GM23338 (cell line): ENCODE results near the gene DOCK3. TPM values are rescaled to one million over a fixed set of nuclear protein-coding genes. Genes with fewer than 3 reads are reported as not detected.

Experiments used
- ATAC-seq: fragments of 200-7000 bp; cut with Tn5 transposase; 3 replicates; pipeline ENCODE4 v1.9.1; 2020
- DNase-seq: peaks from one replicate; pipeline ENCODE4 v3.0.0-alpha.2; 2015; ENCODE audit warnings: low spot score
- H2AFZ ChIP-seq: fragments of 200-600 bp; sonication (generic); 2 replicates; pipeline ENCODE4 v1.8.0; 2016; ENCODE audit warnings: antibody characterized with exemption, mild to moderate bottlenecking, moderate library complexity
- H3F3A ChIP-seq: fragments of 200-600 bp; sonication (generic); replicated peaks from 2 replicates; pipeline ENCODE4 v1.8.0; 2017; ENCODE audit warnings: antibody characterized with exemption, mixed run types, low read depth
- H3K27ac ChIP-seq: fragments of 200-600 bp; sonication (generic); 2 replicates; pipeline ENCODE4 v1.6.1; 2016; ENCODE audit warnings: low read depth
- H3K27me3 ChIP-seq: fragments of 200-600 bp; sonication (generic); 2 replicates; pipeline ENCODE4 v1.8.0; 2016; ENCODE audit warnings: mild to moderate bottlenecking, mixed run types, moderate library complexity; ENCODE audit not compliant: insufficient read depth
- H3K36me3 ChIP-seq: fragments of 200-600 bp; sonication (generic); 2 replicates; pipeline ENCODE4 v1.8.0; 2016; ENCODE audit warnings: mild to moderate bottlenecking; ENCODE audit not compliant: insufficient read depth
- H3K4me1 ChIP-seq: fragments of 200-600 bp; sonication (generic); 2 replicates; pipeline ENCODE4 v1.8.0; 2016; ENCODE audit warnings: mild to moderate bottlenecking, moderate library complexity; ENCODE audit not compliant: insufficient read depth
- H3K4me2 ChIP-seq: fragments of 200-600 bp; sonication (generic); 2 replicates; pipeline ENCODE4 v1.7.1; 2017; ENCODE audit warnings: mixed run types
- H3K4me3 ChIP-seq: fragments of 200-600 bp; sonication (generic); 2 replicates; pipeline ENCODE4 v1.6.1; 2016; ENCODE audit warnings: mixed run types
- H3K79me2 ChIP-seq: fragments of 200-600 bp; sonication (generic); replicated peaks from 2 replicates; pipeline ENCODE4 v1.8.0; 2017; ENCODE audit warnings: mild to moderate bottlenecking; ENCODE audit not compliant: insufficient read depth
- H3K9me2 ChIP-seq: fragments of 200-600 bp; sonication (generic); 2 replicates; pipeline ENCODE4 v1.8.0; 2017; ENCODE audit not compliant: insufficient read depth
- H4K20me1 ChIP-seq: fragments of 200-600 bp; sonication (generic); replicated peaks from 2 replicates; pipeline ENCODE4 v1.8.0; 2017; ENCODE audit warnings: mild to moderate bottlenecking; ENCODE audit not compliant: insufficient read depth
- H3K27ac Mint-ChIP-seq: 2 replicates; pipeline ENCODE4 v1.8.0; 2020; ENCODE audit warnings: inconsistent platforms, mild to moderate bottlenecking, moderate library complexity, mixed read lengths
- H3K27me3 Mint-ChIP-seq: 3 replicates; pipeline ENCODE4 v1.8.0; 2022; ENCODE audit warnings: low read depth, mild to moderate bottlenecking, moderate library complexity, mixed read lengths, inconsistent platforms; ENCODE audit not compliant: insufficient read depth, poor library complexity
- H3K36me3 Mint-ChIP-seq: 3 replicates; pipeline ENCODE4 v1.8.0; 2021; ENCODE audit warnings: low read depth, mild to moderate bottlenecking, inconsistent platforms, moderate library complexity, mixed read lengths
- H3K4me1 Mint-ChIP-seq: 3 replicates; pipeline ENCODE4 v1.8.0; 2020; ENCODE audit warnings: mild to moderate bottlenecking, inconsistent platforms, mixed read lengths
- H3K4me3 Mint-ChIP-seq: 3 replicates; pipeline ENCODE4 v1.8.0; 2021; ENCODE audit warnings: moderate library complexity, mild to moderate bottlenecking, inconsistent platforms, mixed read lengths
- H3K9me3 Mint-ChIP-seq: 3 replicates; pipeline ENCODE4 v1.8.0; 2020; ENCODE audit warnings: moderate library complexity, mild to moderate bottlenecking, inconsistent platforms, mixed read lengths
- CREB1 ChIP-seq: fragments of 250-450 bp; sonication (Bioruptor Pico); IDR thresholded peaks from 2 replicates; pipeline ENCODE4 v1.5.0; 2020; ENCODE audit warnings: low read depth, mild to moderate bottlenecking, moderate library complexity
- EZH2 ChIP-seq: fragments of 200-600 bp; sonication (generic); IDR thresholded peaks from one replicate; pipeline ENCODE4 v1.8.0; 2017; ENCODE audit warnings: antibody characterized with exemption, mild to moderate bottlenecking, low read depth; ENCODE audit not compliant: unreplicated experiment
- EZH2phosphoT487 ChIP-seq: fragments of 200-600 bp; sonication (generic); IDR thresholded peaks from one replicate; pipeline ENCODE4 v1.8.1; 2018; ENCODE audit warnings: antibody characterized with exemption; ENCODE audit not compliant: unreplicated experiment
- JUNB ChIP-seq: IDR thresholded peaks from one replicate; pipeline ENCODE4 v1.6.1; 2016; ENCODE audit warnings: antibody characterized with exemption; ENCODE audit not compliant: unreplicated experiment
- NANOG ChIP-seq: IDR thresholded peaks from 2 replicates; pipeline ENCODE4 v1.6.1; 2016; ENCODE audit warnings: antibody characterized with exemption, borderline replicate concordance
- POLR2AphosphoS5 ChIP-seq: IDR thresholded peaks from 2 replicates; pipeline ENCODE4 v1.6.1; 2016; ENCODE audit warnings: antibody characterized with exemption, low read depth
- STAT1 ChIP-seq: IDR thresholded peaks from one replicate; pipeline ENCODE4 v1.6.1; 2016; ENCODE audit warnings: antibody characterized with exemption; ENCODE audit not compliant: unreplicated experiment
- ZNF331 ChIP-seq: fragments of 250-450 bp; sonication (Bioruptor Pico); IDR thresholded peaks from 2 replicates; pipeline ENCODE4 v1.5.0; 2020; ENCODE audit warnings: low read depth, mild to moderate bottlenecking, moderate library complexity
- ZNF462 ChIP-seq: fragments of 250-450 bp; sonication (Bioruptor Pico); IDR thresholded peaks from 2 replicates; pipeline ENCODE4 v1.5.0; 2020; ENCODE audit warnings: mild to moderate bottlenecking, moderate library complexity
- polyA plus RNA-seq: library from polyadenylated mRNA; unstranded; fragments of >200 nt; fragmentation: Nextera tagmentation; extraction: Ambion mirVana; gene quantifications from 2 replicates; pipeline ENCODE4 v1.2.1, GENCODE V29; 2016
- total RNA-seq: library from RNA; depleted of rRNA; stranded (reverse); fragments of >200 nt; shearing (Covaris generic); gene quantifications from 2 replicates; pipeline ENCODE4 v1.2.3, GENCODE V29; 2014
- TF ChIP-seq, protein P1 (sequence below), 2 experiments: fragments of 200-600 bp in 1 of 2; sonication (generic) in 1 of 2; conservative IDR thresholded peaks; 2 replicates each; pipeline versions ENCODE4 v1.5.1 to v1.6.1; 2016 to 2017; ENCODE audit warnings: antibody characterized with exemption in 2 of 2, low read depth in 2 of 2, mild to moderate bottlenecking in 2 of 2, moderate library complexity in 1 of 2
- TF ChIP-seq, protein P2 (sequence below): IDR thresholded peaks from 2 replicates; pipeline ENCODE4 v1.6.1; 2016; ENCODE audit warnings: antibody characterized with exemption

The DOCK3 gene
- total and polyA plus RNA-seq, 2 experiments from 2014 or later = 2.4 to 5.6 TPM

DNA sequence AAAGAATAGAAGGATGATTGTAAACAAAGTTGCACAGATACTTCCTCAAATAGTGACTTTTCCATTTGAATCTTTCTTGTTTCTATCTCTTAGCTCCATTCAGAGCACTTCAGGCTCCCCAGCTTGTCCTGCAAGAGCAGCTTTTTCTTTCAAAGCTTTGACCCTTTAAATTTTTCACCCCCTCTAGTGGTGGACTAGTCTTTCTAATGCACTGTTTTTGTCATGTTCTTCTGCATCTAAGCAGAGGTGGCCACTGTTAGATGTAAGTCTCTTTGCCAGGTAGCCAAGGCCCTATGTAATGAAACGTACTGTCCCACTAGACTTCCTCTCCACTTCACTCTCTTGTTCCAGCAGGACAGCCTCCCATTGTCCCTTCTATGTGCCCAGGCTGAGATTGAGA is 636.3 kb downstream of the DOCK3 start:
- H3K79me2 ChIP-seq = no peaks in the 10 kb centered on the region
- ATAC-seq (peak; percentile 47; the same call in 2 of the 3 replicates), DNase-seq (peak; percentile 62)
- no peaks in the 10 kb centered on the region for H3K27me3 Mint-ChIP-seq
- H3K4me3 Mint-ChIP-seq = no peak overlapping the region
- H3K27ac Mint-ChIP-seq = no peak overlapping the region
- H3K9me3 Mint-ChIP-seq = peaks cover 4% of the 10 kb centered on the region; the same call in 2 of the 3 replicates
- H3K27me3 ChIP-seq = no peaks in the 10 kb centered on the region
- H3F3A ChIP-seq = no peaks in the 10 kb centered on the region
- no peak overlapping the region for H3K4me3 ChIP-seq
- no peak for TF ChIP-seq EZH2
- TF ChIP-seq, protein P1, sequence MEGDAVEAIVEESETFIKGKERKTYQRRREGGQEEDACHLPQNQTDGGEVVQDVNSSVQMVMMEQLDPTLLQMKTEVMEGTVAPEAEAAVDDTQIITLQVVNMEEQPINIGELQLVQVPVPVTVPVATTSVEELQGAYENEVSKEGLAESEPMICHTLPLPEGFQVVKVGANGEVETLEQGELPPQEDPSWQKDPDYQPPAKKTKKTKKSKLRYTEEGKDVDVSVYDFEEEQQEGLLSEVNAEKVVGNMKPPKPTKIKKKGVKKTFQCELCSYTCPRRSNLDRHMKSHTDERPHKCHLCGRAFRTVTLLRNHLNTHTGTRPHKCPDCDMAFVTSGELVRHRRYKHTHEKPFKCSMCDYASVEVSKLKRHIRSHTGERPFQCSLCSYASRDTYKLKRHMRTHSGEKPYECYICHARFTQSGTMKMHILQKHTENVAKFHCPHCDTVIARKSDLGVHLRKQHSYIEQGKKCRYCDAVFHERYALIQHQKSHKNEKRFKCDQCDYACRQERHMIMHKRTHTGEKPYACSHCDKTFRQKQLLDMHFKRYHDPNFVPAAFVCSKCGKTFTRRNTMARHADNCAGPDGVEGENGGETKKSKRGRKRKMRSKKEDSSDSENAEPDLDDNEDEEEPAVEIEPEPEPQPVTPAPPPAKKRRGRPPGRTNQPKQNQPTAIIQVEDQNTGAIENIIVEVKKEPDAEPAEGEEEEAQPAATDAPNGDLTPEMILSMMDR (conservative IDR thresholded peaks at IDR 0.05; ENCODE audit: low read depth in 2 of 2) = peak; percentile 47 to 53
- no peaks in the 10 kb centered on the region for H3K9me2 ChIP-seq
- H4K20me1 ChIP-seq = no peaks in the 10 kb centered on the region
- H3K36me3 Mint-ChIP-seq = peaks cover 4% of the 10 kb centered on the region; the same call in 2 of the 3 replicates
- no peaks in the 10 kb centered on the region for H3K4me1 ChIP-seq
- no peak overlapping the region for H3K4me2 ChIP-seq
- H3K4me1 Mint-ChIP-seq = no peaks in the 10 kb centered on the region
- H3K27ac ChIP-seq = no peak overlapping the region
- H3K36me3 ChIP-seq = no peaks in the 10 kb centered on the region
- H2AFZ ChIP-seq = no peak overlapping the region

DNA sequence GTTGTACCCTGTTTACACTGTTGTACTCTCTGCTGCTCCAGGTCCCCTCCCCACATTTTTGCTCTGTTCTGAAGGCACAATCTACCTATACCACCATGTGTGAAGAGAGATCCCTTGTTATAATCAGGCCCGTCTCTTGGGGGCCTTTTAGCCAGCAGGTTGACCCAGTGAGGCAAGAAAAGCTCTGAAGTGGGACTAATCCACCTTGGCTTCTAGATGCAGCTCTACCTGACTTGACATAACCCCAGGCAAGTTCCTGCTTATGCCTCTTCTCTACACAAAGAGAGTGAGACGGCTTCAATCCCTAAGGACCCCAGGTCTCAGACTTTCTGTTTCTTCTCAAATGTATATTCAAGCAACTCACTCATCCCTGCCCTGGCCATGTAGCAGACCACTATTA is 653.5 kb downstream of the DOCK3 start:
- no peaks in the 10 kb centered on the region for H3K79me2 ChIP-seq
- Mint-ChIP-seq H3K4me1 (no peaks in the 10 kb centered on the region), H3K4me3 (no peak overlapping the region), H3K27ac (no peak overlapping the region), H3K27me3 (peaks cover 5% of the 10 kb centered on the region), H3K36me3 (peaks cover 2% of the 10 kb centered on the region; the same call in 1 of the 3 replicates), H3K9me3 (peaks cover 11% of the 10 kb centered on the region; the same call in 2 of the 3 replicates)
- no peak overlapping the region for H3K4me3 ChIP-seq
- H3K27me3 ChIP-seq = no peaks in the 10 kb centered on the region
- no peaks in the 10 kb centered on the region for H4K20me1 ChIP-seq
- H3K9me2 ChIP-seq = no peaks in the 10 kb centered on the region; the same call in 1 of the 2 replicates
- no peak overlapping the region for H3K4me2 ChIP-seq
- no peaks in the 10 kb centered on the region for H3K4me1 ChIP-seq
- no peaks in the 10 kb centered on the region for H3K36me3 ChIP-seq
- no peaks in the 10 kb centered on the region for H3F3A ChIP-seq
- H2AFZ ChIP-seq = no peak overlapping the region
- H3K27ac ChIP-seq = no peak overlapping the region
- DNase-seq (no peak), ATAC-seq (no peak)
- TF ChIP-seq STAT1 (no peak), ZNF462 (CRISPR knock-in tag) (no peak), NANOG (no peak), CREB1 (CRISPR knock-in tag) (no peak), ZNF331 (CRISPR knock-in tag) (no peak), EZH2 (no peak), EZH2phosphoT487 (no peak), POLR2AphosphoS5 (no peak), JUNB (no peak)
- TF ChIP-seq, protein P2, sequence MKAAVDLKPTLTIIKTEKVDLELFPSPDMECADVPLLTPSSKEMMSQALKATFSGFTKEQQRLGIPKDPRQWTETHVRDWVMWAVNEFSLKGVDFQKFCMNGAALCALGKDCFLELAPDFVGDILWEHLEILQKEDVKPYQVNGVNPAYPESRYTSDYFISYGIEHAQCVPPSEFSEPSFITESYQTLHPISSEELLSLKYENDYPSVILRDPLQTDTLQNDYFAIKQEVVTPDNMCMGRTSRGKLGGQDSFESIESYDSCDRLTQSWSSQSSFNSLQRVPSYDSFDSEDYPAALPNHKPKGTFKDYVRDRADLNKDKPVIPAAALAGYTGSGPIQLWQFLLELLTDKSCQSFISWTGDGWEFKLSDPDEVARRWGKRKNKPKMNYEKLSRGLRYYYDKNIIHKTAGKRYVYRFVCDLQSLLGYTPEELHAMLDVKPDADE = no peak
